Endothelial cell of umbilical vein (primary cell): ENCODE data around the gene CELA3B. TPM values are rescaled to one million over a fixed set of nuclear protein-coding genes. Genes with fewer than 3 reads are reported as not detected.

Experiments used
- BruUV-seq: library from RNA; stranded (reverse); fragments of 400-500 nt; replicated peaks from 2 replicates; lab custom pipeline; 2021; lab: Mats Ljungman, UMichigan
- CTCF ChIA-PET: fragments of 300-600, 350-600 bp; sonication (Branson Sonifier 250); formaldehyde crosslinking; loops from one replicate; lab custom pipeline; 2021; ENCODE audit warnings: antibody characterized with exemption, inconsistent platforms; lab: Charles Lee
- POLR2A ChIA-PET: fragments of 300-600, 350-600 bp; sonication (Branson Sonifier 250); formaldehyde crosslinking; loops from one replicate; lab custom pipeline; 2021; ENCODE audit warnings: antibody characterized with exemption, inconsistent platforms; lab: Charles Lee
- DNase-seq: peaks from one replicate; pipeline ENCODE4 v3.0.0-alpha.2; 2011; ENCODE audit warnings: low read depth, low spot score
- FAIRE-seq: peaks from 2 replicates; lab custom pipeline; 2011; peaks lifted over from hg19 to GRCh38; lab: Jason Lieb, UNC
- H2AFZ ChIP-seq: 2 replicates; pipeline ENCODE4 v1.6.0; 2012; ENCODE audit warnings: low read depth, low read length, control low read depth, inconsistent platforms
- H3K27ac ChIP-seq: 2 replicates; pipeline ENCODE4 v1.5.1; 2011; ENCODE audit warnings: low read depth, mild to moderate bottlenecking, control low read depth, low read length, moderate library complexity; ENCODE audit not compliant: insufficient read depth
- H3K27me3 ChIP-seq, 2 experiments: 2 replicates each; pipeline versions ENCODE4 v1.6.0 to v1.6.1; 2011; ENCODE audit warnings: low read length in 2 of 2, mixed read lengths in 1 of 2; ENCODE audit not compliant: control insufficient read depth in 2 of 2, insufficient read depth in 2 of 2
- H3K36me3 ChIP-seq, 2 experiments: 2 replicates in 1 of 2; 3 replicates in 1 of 2; pipeline ENCODE4 v1.5.1; 2011; ENCODE audit warnings: low read length in 2 of 2, mild to moderate bottlenecking in 1 of 2, moderate library complexity in 1 of 2; ENCODE audit not compliant: control insufficient read depth in 2 of 2, insufficient read depth in 2 of 2; ENCODE audit errors: extremely low read depth in 1 of 2
- H3K4me1 ChIP-seq: 3 replicates; pipeline ENCODE4 v1.5.1; 2011; ENCODE audit warnings: mild to moderate bottlenecking, low read length; ENCODE audit not compliant: control insufficient read depth, insufficient read depth; ENCODE audit errors: extremely low read depth
- H3K4me2 ChIP-seq: 2 replicates; pipeline ENCODE4 v1.6.1; 2011; ENCODE audit warnings: low read length, control low read depth, mixed read lengths; ENCODE audit not compliant: insufficient read depth
- H3K4me3 ChIP-seq, 3 experiments: fragments of 200-600 bp in 1 of 3; sonication (generic), shearing (Covaris generic) in 1 of 3; replicated peaks in 1 of 3; 2 replicates each; pipeline ENCODE4 v1.5.1; 2011 to 2016; ENCODE audit warnings: control low read depth in 3 of 3, low read length in 3 of 3, mild to moderate bottlenecking in 2 of 3, inconsistent platforms in 1 of 3, low read depth in 1 of 3, moderate library complexity in 1 of 3; ENCODE audit not compliant: insufficient read depth in 1 of 3
- H3K79me2 ChIP-seq: 2 replicates; pipeline ENCODE4 v1.6.0; 2012; ENCODE audit warnings: low read length, inconsistent platforms; ENCODE audit not compliant: control insufficient read depth, insufficient read depth
- H3K9ac ChIP-seq: replicated peaks from 2 replicates; pipeline ENCODE3; 2011; ENCODE audit warnings: low read length, control low read depth; ENCODE audit not compliant: insufficient read depth; ENCODE audit errors: extremely low read depth
- H3K9me1 ChIP-seq: replicated peaks from 3 replicates; pipeline ENCODE4 v1.6.0; 2011; ENCODE audit warnings: mild to moderate bottlenecking, low read length; ENCODE audit not compliant: control insufficient read depth, insufficient read depth; ENCODE audit errors: extremely low read depth
- H3K9me3 ChIP-seq: replicated peaks from 2 replicates; pipeline ENCODE4 v1.5.1; 2012; ENCODE audit warnings: low read length, inconsistent platforms; ENCODE audit not compliant: control insufficient read depth, insufficient read depth
- H4K20me1 ChIP-seq: replicated peaks from 2 replicates; pipeline ENCODE3; 2011; ENCODE audit warnings: mild to moderate bottlenecking, low read length; ENCODE audit not compliant: control insufficient read depth, insufficient read depth; ENCODE audit errors: extremely low read depth
- CTCF ChIP-seq, 2 donors: IDR thresholded peaks; 1 replicate in 1 of 2; 2 replicates in 1 of 2; pipeline ENCODE4 v1.5.1; 2011; ENCODE audit warnings: low read length in 2 of 2, mild to moderate bottlenecking in 2 of 2, moderate library complexity in 2 of 2, control low read depth in 1 of 2, inconsistent platforms in 1 of 2, low read depth in 1 of 2; ENCODE audit not compliant: insufficient read depth in 1 of 2; ENCODE audit errors: extremely low read depth in 1 of 2
- EZH2 ChIP-seq: IDR thresholded peaks from 2 replicates; pipeline ENCODE4 v1.6.1; 2012; ENCODE audit warnings: borderline replicate concordance, low read depth, mild to moderate bottlenecking, moderate library complexity, low read length, inconsistent platforms; ENCODE audit not compliant: severe bottlenecking
- FOS ChIP-seq: IDR thresholded peaks from 2 replicates; pipeline ENCODE4 v1.6.1; 2011; ENCODE audit warnings: mild to moderate bottlenecking, low read length, moderate library complexity, borderline replicate concordance; ENCODE audit not compliant: insufficient read depth
- GATA2 ChIP-seq: IDR thresholded peaks from 2 replicates; pipeline ENCODE4 v1.7.0; 2011; ENCODE audit warnings: low read depth, mild to moderate bottlenecking, moderate library complexity, mixed read lengths, low read length; ENCODE audit not compliant: insufficient read length, insufficient read depth
- JUN ChIP-seq: IDR thresholded peaks from 2 replicates; pipeline ENCODE4 v1.6.1; 2011; ENCODE audit warnings: borderline replicate concordance, low read depth; ENCODE audit not compliant: insufficient read length, insufficient read depth
- MAX ChIP-seq: IDR thresholded peaks from 2 replicates; pipeline ENCODE4 v1.6.1; 2011; ENCODE audit not compliant: insufficient read depth, insufficient read length
- MYC ChIP-seq: IDR thresholded peaks from one replicate; pipeline ENCODE4 v1.6.1; 2011; ENCODE audit warnings: mild to moderate bottlenecking, low read depth, low read length
- POLR2A ChIP-seq: IDR thresholded peaks from 2 replicates; pipeline ENCODE4 v1.6.1; 2012; ENCODE audit warnings: low read depth, mild to moderate bottlenecking, control low read depth, low read length
- POLR2AphosphoS5 ChIP-seq: IDR thresholded peaks from 2 replicates; pipeline ENCODE4 v1.6.1; 2012; ENCODE audit warnings: low read depth, mild to moderate bottlenecking, control low read depth, low read length, moderate library complexity; ENCODE audit not compliant: insufficient read depth
- dilution Hi-C: fragments of 300-500 bp; cut with MboI; formaldehyde crosslinking; loops from one replicate; pipeline ENCODE4 v1.15.0; 2019; ENCODE audit warnings: low sequenced_read_pairs; ENCODE audit not compliant: extremely low pct_ligation_motif_present
- intact Hi-C: fragments of 100-400 bp; cut with micrococcal nuclease; formaldehyde crosslinking; loops from one replicate; pipeline ENCODE4 v1.10.0; 2022
- polyA plus RNA-seq, 4 experiments: library from polyadenylated mRNA; depleted of rRNA in 3 of 4; stranded (reverse) in 3 of 4; unstranded in 1 of 4; fragments of >200 nt; gene quantifications; 2 replicates each; pipeline versions ENCODE4 v1.2.1 to v1.2.3, GENCODE V29; 2011 to 2012; ENCODE audit warnings: missing spikeins in 1 of 4
- small RNA-seq: library from RNA; depleted of rRNA; stranded (forward); fragments of <200 nt; gene quantifications from one replicate; pipeline ENCODE3, GENCODE V24; 2012; ENCODE audit warnings: low replicate concordance, low read depth; ENCODE audit not compliant: insufficient read depth, insufficient read length
- total RNA-seq: library from RNA; stranded (reverse); gene quantifications from 2 replicates; pipeline ENCODE4 v1.2.3, GENCODE V29; 2021

The CELA3B gene
- total and polyA plus RNA-seq, 2 donors (not counting 3 experiments of a cell fraction or from before 2014, with no cell fraction given) = 0.32 TPM; not detected in 1

DNA sequence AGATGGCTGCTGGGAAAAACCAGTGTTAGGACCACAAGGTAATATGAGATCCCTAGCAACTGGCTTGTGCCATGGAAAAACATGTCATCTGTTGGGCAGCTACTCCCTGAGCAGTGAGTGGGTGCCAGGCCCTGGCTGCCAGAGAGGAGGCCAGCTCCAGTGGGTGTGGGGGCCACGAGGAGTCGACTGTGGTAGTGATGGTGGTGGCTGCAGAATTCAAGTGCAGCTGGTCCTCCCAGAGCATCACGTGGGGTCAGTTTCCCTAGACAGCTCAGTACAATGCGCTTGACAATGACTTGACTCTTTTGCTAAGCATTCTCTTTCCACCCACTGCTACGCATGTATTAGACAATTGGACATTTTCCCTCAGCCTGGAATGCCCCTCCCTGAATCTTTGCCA is 61.2 kb downstream of the CELA3B start:
- TF ChIP-seq GATA2 (no peak), JUN (no peak), POLR2A (no peak), POLR2AphosphoS5 (no peak), EZH2 (no peak), FOS (no peak), CTCF (IDR thresholded peaks at IDR 0.05; ENCODE audit: extremely low read depth in 1 of 2, insufficient read depth in 1 of 2, low read depth in 1 of 2, low read length in 2 of 2) (no peak), MYC (no peak), MAX (no peak)
- DNase-seq (no peak), FAIRE-seq (no peak)
- Histone ChIP-seq H3K9ac (no peak overlapping the region), H3K4me3 (no peak overlapping the region), H4K20me1 (no peaks in the 10 kb centered on the region), H3K27me3 (no peaks in the 10 kb centered on the region), H3K9me3 (no peaks in the 10 kb centered on the region), H3K9me1 (no peaks in the 10 kb centered on the region), H3K36me3 (no peaks in the 10 kb centered on the region), H3K27ac (no peak overlapping the region), H2AFZ (no peak overlapping the region), H3K79me2 (no peaks in the 10 kb centered on the region), H3K4me1 (peaks cover 11% of the 10 kb centered on the region), H3K4me2 (no peak overlapping the region)
- ChIA-PET POLR2A (no interaction called here), CTCF (interaction anchor here (1.1 to 1.3 kb wide), 2 partner anchors 9 to 14 kb away, joined by 3 to 4 read pairs; no protein-coding TSS in a partner anchor)
- no TSS peak for BruUV-seq
- dilution Hi-C loops (no loop called here), intact Hi-C loops (no loop called here)

Small RNA genes lying within 50 kb of the gene (small RNA-seq; reads per million reads assigned to genes)
- not detected for gene RN7SL186P
- gene RN7SL386P = not detected
- gene RNU6-1022P = not detected
- not detected for gene RNU6-776P

Other genes starting within 250 kb of the CELA3B start
- gene USP48, start 193.9 kb upstream of the CELA3B start, total RNA-seq = 146 and 149 TPM in 2 replicates
- gene USP48, start 193.9 kb upstream of the CELA3B start, polyA plus RNA-seq = 18.5 and 27.2 TPM in 2 replicates
- 0.42 and 0.44 TPM in 2 replicates for gene LDLRAD2, start 164.8 kb upstream of the CELA3B start, total RNA-seq
- not detected in 2 replicates for gene LDLRAD2, start 164.8 kb upstream of the CELA3B start, polyA plus RNA-seq
- gene HSPG2, start 39.7 kb upstream of the CELA3B start, total RNA-seq = 3,499 and 3,960 TPM in 2 replicates
- 734 and 849 TPM in 2 replicates for gene HSPG2, start 39.7 kb upstream of the CELA3B start, polyA plus RNA-seq
- not detected in 2 replicates for gene CELA3A, start 24.6 kb downstream of the CELA3B start, total RNA-seq
- gene CELA3A, start 24.6 kb downstream of the CELA3B start, polyA plus RNA-seq = 0.35 TPM in 1 of 2 replicates, not detected in the other
- 379 and 381 TPM in 2 replicates for gene CDC42, start 75.7 kb downstream of the CELA3B start, total RNA-seq
- 175 and 199 TPM in 2 replicates for gene CDC42, start 75.7 kb downstream of the CELA3B start, polyA plus RNA-seq
- gene WNT4, start 166.1 kb downstream of the CELA3B start, total RNA-seq = not detected in 2 replicates
- 0.06 and 0.08 TPM in 2 replicates for gene WNT4, start 166.1 kb downstream of the CELA3B start, polyA plus RNA-seq